ENCODE measurements around the gene PMVK. TPM values are rescaled to one million over a fixed set of nuclear protein-coding genes. Genes with fewer than 3 reads are reported as not detected.
A peak's percentile ranks its signal among the peaks of the same experiment; 100 is the strongest.

The PMVK gene
- total RNA-seq, 1 experiment from 2014 or later = 24.0 TPM

- TF ChIP-seq ELF1 (IDR thresholded peaks at IDR 0.05; ENCODE audit: borderline replicate concordance, low read depth) = no peak
- TF ChIP-seq JUND (IDR thresholded peaks at IDR 0.05) = no peak
- no peak for TF ChIP-seq EZH2 (IDR thresholded peaks at IDR 0.05)
- 0 out of 6 replicates have a peak, but pooled peaks of 1 of the 3 experiments have one; percentile 6 for TF ChIP-seq CTCF (IDR thresholded peaks at IDR 0.05 in 2 of 3, conservative IDR thresholded peaks at IDR 0.05 in 1 of 3; ENCODE audit: borderline replicate concordance in 1 of 3, insufficient read depth in 1 of 3, low read depth in 2 of 3, low read length in 2 of 3)
- no peak for TF ChIP-seq CEBPB (IDR thresholded peaks at IDR 0.05; ENCODE audit: low read depth)
- no peak for TF ChIP-seq SRF (IDR thresholded peaks at IDR 0.05; ENCODE audit: low read depth)
- no peak for TF ChIP-seq YY1 (IDR thresholded peaks at IDR 0.05; ENCODE audit: extremely low read depth, insufficient replicate concordance, low read depth, low read length)
Observed at GRCh38 chr1:154937085-154937987, 817 bp upstream of the PMVK start (continued).

GRCh38 chr1:154935749-154936554 is 567 bp downstream of the PMVK start:
- ATAC-seq = no peak

More at GRCh38 chr1:154935749-154936554, 567 bp downstream of the PMVK start:
- Histone ChIP-seq H4K20me1 (ENCODE audit: insufficient read depth) (no peaks in the 10 kb centered on the region), H3K4me2 (ENCODE audit: low read length) (peak overlapping the region; percentile 83), H3K9me3 (ENCODE audit: control insufficient read depth in 1 of 2, insufficient read depth in 1 of 2, low read depth in 1 of 2, low read length in 2 of 2) (no peaks in the 10 kb centered on the region), H3K9me2 (ENCODE audit: insufficient read depth) (no peaks in the 10 kb centered on the region), H3K36me3 (ENCODE audit: control insufficient read depth in 1 of 2, insufficient read depth in 2 of 2, low read length in 2 of 2) (no peaks in the 10 kb centered on the region), H3K27ac (ENCODE audit: low read depth, low read length) (peak overlapping the region; percentile 67), H3K27me3 (ENCODE audit: insufficient read depth, low read length) (no peaks in the 10 kb centered on the region), H3K9ac (ENCODE audit: low read length) (peak overlapping the region; percentile 76), H3K79me2 (ENCODE audit: insufficient read depth, low read length) (no peaks in the 10 kb centered on the region), H3K4me3 (replicated peaks in 1 of 2; ENCODE audit: low read depth in 1 of 2, low read length in 2 of 2) (peak overlapping the region; percentile 58 to 62), H3K4me1 (ENCODE audit: control insufficient read depth in 1 of 2, insufficient read depth in 2 of 2, low read length in 2 of 2) (peaks cover 30 to 64% of the 10 kb centered on the region in 2 experiments), H2AFZ (ENCODE audit: low read depth, low read length, poor library complexity, severe bottlenecking) (peak overlapping the region; percentile 92)
- ChIA-PET CTCF (interaction anchor here (0.8 to 1.7 kb wide), 8 partner anchors 24 to 376 kb away, joined by 3 to 10 read pairs (median 3); partner anchors contain the start of genes KCNN3 and KRTCAP2), RAD21 (ENCODE audit: low non-redundant PET in 1 of 2, low total read pairs in 2 of 2, uncharacterized antibody in 2 of 2, unreplicated experiment in 2 of 2) (no interaction called here), POLR2A (interaction anchor here (0.8 to 1.2 kb wide), 5 partner anchors 16 to 82 kb away, joined by 3 to 6 read pairs (median 3); partner anchors contain the start of genes FLAD1 and SHC1)
- TSS peak; percentile 72 for BruUV-seq (replicated peaks)
- no peak for TF ChIP-seq SP1 (IDR thresholded peaks at IDR 0.05; ENCODE audit: low read depth)
- no peak for DNase-seq (ENCODE audit: low read depth, low spot score)
- intact Hi-C loops (cut with micrococcal nuclease) = no loop called here

Measured in HCT116 (cell line).